Stimulated activated CD4-positive, alpha-beta T cell treated with anti-CD3 and anti-CD28 coated beads, Interleukin-2, amount 100 ng/mL, for 4 hours (primary cell): ENCODE data around the gene ZNF750.

ENCODE experiments used
- DNase-seq: peaks from one replicate; pipeline ENCODE4 v3.0.0-alpha.2; 2020; ENCODE audit warnings: low read depth

The ZNF750 gene

GRCh38 chr17:82859431-82860403 is 19.9 kb upstream of the ZNF750 start:
- DNase-seq = peak; percentile 42

DNA sequence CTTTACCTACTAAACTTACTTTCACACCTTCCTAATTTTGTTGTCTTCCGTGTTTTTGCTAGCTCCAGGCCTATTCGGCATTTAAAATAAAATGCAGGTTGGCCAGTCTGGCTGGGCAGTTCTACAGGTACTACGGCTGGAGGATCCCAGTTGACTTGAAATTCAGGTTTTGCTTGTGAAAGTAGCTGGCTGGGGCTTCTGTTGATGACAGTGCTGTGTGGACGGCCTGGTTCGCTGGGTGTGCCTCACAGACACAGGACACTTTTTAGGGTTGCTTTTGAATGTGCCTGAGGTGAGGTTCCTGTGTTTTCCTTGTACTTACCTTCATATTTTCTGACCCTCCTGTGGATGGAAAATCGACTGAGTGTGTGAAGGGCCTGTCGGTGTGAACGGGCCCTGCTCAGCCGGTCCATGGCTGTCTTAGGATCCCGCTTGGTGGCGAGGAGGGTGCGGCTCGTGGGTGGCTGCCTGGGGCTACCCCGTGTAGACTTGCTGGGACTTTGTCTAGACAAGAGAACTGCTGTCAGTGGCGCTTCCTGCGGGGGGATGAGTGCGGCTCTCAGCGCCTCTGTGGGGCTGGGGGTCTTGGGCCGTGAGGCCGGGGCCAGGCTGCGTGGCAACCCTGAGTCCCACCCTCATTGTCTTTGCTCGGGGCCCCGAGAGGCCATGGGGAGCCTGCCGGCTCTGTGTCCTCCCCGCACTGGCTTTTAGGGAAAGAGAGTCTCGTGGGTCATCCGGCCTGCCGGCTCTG is 18.7 kb upstream of the ZNF750 start:
- no peak for DNase-seq

DNA sequence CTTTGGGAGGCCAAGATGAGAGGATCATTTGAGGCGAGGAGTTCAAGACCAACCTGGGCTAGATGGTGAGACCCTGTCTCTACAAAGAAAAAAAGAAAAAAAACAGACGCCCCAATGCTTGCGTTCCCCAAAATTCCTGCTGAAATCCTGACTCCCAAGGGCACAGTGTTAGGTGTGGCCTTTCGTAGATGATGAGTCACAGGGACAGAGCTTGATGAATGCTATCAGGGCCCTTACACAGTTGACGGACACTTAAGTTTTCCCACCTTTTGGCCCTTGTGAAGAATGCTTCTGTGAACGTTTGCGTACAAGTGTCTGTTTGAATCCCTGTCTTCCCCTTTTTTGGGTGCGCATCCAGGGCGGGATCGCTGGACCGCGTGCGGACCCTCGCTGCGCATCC is 16.5 kb upstream of the ZNF750 start:
- no peak for DNase-seq

DNA sequence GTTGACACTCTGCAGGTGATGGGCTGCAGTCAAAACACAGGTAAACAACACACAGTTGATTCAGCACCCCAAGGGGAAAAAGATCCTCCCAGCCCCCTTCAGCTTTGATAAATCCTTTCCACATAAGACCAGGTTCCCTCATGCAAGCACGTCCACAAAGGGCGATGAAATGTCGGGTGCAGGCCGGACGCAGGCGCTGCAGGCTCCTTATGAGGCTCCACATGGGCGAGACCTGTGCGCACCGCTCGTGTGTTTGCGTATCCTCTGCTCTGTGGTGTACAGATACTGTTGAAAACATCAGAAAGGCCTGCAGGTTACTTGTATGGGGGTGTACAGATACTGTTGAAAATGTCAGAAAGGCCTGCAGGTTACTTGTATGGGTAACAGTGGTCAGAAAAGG is 14.4 kb upstream of the ZNF750 start:
- no peak for DNase-seq

- no peak for DNase-seq
Measured at GRCh38 chr17:82851381-82851780, 11.6 kb upstream of the ZNF750 start.

DNA sequence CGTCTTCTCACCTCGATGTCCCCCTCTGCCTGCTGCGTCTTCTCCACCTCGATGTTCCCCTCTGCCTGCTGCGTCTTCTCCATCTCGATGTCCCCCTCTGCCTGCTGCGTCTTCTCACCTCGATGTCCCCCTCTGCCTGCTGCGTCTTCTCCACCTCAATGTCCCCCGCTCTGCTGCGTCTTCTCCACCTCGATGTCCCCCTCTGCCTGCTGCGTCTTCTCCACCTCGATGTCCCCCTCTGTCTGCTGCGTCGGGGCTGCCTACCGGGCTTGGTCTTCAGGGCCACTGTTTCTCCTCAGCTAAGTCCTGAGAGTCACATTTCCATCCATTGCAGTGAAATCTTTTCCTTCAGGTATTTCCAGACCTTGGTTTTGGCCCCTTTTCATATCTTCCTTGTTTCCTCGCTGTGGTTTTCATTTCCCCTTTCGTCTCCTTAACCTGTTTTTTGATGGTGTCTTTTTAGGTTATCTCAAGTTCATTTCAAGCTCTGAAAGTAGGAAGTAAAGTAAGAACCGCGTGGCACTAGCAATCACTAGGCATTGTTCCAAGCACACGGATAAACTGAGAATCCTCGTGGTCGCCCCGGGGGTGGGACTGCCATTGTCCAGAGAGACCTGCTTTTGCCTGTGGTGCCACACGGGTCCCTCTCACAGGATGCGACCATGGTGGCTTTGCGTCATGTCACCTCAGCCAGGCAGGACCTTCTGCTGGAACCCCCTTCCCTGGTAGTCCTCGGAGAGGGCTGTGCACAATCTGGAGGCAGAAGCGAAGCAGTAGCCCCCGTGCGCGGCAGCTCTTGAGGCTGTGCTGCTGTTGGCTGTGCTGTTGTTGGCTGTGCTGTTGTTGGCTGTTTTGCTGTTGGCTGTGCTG is 9.5 kb upstream of the ZNF750 start:
- no peak for DNase-seq

- DNase-seq = no peak
Measured at GRCh38 chr17:82848022-82848592, 8.3 kb upstream of the ZNF750 start.

GRCh38 chr17:82846061-82846691 is 6.4 kb upstream of the ZNF750 start:
- DNase-seq = no peak

GRCh38 chr17:82845163-82845807 is 5.5 kb upstream of the ZNF750 start:
- no peak for DNase-seq

- no peak for DNase-seq
Measured at GRCh38 chr17:82844796-82845162, 5.0 kb upstream of the ZNF750 start.

- no peak for DNase-seq
Measured at GRCh38 chr17:82843904-82844680, 4.3 kb upstream of the ZNF750 start.

- no peak for DNase-seq
Measured at GRCh38 chr17:82841921-82842596, 2.2 kb upstream of the ZNF750 start.

DNA sequence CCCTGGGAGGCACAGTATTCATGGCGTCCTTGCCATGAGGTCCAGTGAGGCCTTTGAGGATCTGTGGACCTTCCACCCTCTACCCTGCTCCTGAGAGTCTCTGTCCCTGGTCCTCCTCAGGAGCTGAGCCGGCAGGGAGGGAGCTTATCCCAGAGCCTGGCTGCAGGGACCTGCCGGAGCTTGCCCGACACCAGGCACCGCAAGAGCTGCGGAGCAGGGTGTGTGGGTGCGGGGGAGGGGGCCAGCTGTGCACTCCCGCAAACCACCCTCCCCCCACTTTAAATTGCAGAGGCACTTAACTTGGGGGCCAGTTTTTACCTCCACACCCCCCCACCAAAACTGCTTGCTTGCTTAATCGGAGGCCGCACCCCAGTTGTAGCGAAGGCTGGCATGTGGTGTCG is 609 bp upstream of the ZNF750 start:
- no peak for DNase-seq

- no peak for DNase-seq
Measured at GRCh38 chr17:82838386-82839063, 1.3 kb downstream of the ZNF750 start.

- DNase-seq = no peak
Measured at GRCh38 chr17:82837586-82838320, 2.1 kb downstream of the ZNF750 start.

DNA sequence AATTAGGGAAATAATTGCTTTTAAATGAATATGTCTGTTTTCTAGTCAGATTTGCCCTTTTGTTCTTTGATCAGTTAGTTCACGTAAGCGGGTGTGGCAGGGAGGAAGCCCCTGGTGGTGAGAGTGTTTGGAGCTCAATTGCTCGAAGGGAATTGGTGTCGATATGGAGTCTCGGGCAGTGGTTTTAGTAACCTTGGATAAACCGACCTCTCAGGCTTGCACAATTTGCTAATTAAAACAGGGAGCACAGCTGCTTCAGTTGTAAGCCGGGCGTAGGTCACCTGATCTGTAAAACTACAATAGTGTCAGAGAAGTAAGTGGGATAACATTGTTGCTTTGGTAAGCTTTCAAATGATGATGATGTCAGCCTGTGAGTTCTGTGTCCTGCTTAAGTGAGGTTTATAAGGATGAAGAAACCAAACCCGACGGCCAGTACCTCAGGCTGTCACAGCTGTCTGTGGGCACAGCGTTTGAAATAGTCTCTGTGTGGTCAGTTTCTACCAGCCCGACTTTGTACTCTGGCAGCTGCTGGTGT is 2.9 kb downstream of the ZNF750 start:
- DNase-seq = no peak

- no peak for DNase-seq
Measured at GRCh38 chr17:82835766-82836512, 3.9 kb downstream of the ZNF750 start.
